Brain microvascular endothelial cell (primary cell): ENCODE measurements around the gene ANAPC10.
A peak's percentile ranks its signal among the peaks of the same experiment; 100 is the strongest.

Experiments used
- DNase-seq: peaks from one replicate; pipeline ENCODE4 v3.0.0-alpha.2; 2020
- H3K27ac ChIP-seq: fragments of 250-450 bp; sonication (Bioruptor Pico); 2 replicates; pipeline ENCODE4 v1.5.1; 2020; ENCODE audit warnings: mild to moderate bottlenecking, moderate library complexity
- H3K27me3 ChIP-seq: fragments of 250-450 bp; sonication (Bioruptor Pico); replicated peaks from 2 replicates; pipeline ENCODE4 v1.5.1; 2020; ENCODE audit warnings: mild to moderate bottlenecking
- H3K36me3 ChIP-seq: fragments of 250-450 bp; sonication (Bioruptor Pico); replicated peaks from 2 replicates; pipeline ENCODE4 v1.5.1; 2020; ENCODE audit warnings: mild to moderate bottlenecking
- H3K4me3 ChIP-seq: 2 replicates; pipeline ENCODE4 v1.5.1; 2011; ENCODE audit warnings: low read depth, mild to moderate bottlenecking, control low read depth, low read length, moderate library complexity
- in situ Hi-C: cut with HindIII; loops from 2 replicates; pipeline ENCODE4 v1.10.0; 2017; ENCODE audit warnings: low sequenced_read_pairs, low pct_ligation_motif_present
- TF ChIP-seq, protein P1 (sequence below): IDR thresholded peaks from 2 replicates; pipeline ENCODE4 v1.5.1; 2011; ENCODE audit warnings: low read depth, mild to moderate bottlenecking, moderate library complexity, low read length, control low read depth, inconsistent platforms; ENCODE audit errors: missing control alignments

ANAPC10 gene

DNA sequence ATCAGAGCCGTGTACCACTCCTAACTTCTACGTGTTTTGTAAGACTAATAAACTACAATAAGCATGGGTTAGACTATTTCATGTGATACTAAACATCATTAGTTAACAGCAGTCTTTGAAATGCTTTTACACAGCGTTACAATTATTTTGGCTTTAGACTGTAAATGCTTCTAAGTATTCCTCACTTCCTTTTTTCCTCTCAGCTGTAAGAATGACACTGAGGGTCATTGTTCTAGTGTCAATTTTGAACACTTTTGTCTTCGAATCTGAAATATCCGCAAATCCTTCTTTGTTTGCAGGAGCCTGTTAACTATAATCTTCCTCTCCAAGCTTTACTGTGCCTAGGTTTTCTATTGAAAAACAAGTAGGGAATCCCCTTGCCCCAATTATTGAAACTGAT is 1.7 kb upstream of the ANAPC10 start:
- Histone ChIP-seq H3K4me3 (peak overlapping the region; percentile 95), H3K27me3 (no peaks in the 10 kb centered on the region), H3K27ac (no peak overlapping the region), H3K36me3 (peaks cover 3% of the 10 kb centered on the region)
- DNase-seq: no peak
- in situ Hi-C loops: no loop called here
- TF ChIP-seq, protein P1, sequence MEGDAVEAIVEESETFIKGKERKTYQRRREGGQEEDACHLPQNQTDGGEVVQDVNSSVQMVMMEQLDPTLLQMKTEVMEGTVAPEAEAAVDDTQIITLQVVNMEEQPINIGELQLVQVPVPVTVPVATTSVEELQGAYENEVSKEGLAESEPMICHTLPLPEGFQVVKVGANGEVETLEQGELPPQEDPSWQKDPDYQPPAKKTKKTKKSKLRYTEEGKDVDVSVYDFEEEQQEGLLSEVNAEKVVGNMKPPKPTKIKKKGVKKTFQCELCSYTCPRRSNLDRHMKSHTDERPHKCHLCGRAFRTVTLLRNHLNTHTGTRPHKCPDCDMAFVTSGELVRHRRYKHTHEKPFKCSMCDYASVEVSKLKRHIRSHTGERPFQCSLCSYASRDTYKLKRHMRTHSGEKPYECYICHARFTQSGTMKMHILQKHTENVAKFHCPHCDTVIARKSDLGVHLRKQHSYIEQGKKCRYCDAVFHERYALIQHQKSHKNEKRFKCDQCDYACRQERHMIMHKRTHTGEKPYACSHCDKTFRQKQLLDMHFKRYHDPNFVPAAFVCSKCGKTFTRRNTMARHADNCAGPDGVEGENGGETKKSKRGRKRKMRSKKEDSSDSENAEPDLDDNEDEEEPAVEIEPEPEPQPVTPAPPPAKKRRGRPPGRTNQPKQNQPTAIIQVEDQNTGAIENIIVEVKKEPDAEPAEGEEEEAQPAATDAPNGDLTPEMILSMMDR: no peak

DNA sequence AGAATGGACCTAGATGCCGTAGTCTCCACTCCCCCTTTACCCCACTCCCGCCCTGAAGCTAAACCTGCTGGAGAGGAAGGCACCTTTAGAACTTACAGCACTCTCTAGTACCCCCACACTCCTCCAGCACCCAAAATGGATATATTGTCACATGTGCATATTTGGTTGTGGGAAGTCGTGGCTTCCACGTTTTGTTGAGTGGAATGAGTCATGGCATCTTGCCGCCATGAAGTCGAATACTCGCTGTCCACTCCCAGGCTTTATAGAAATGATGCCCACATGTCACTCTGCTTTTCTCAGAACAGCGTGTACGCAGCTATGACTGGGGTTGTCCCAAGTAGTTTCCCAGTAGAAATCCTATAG is 660 bp upstream of the ANAPC10 start:
- peak; percentile 52 for DNase-seq
- H3K27ac ChIP-seq: peak overlapping the region; percentile 91
- TF ChIP-seq, protein P1: no peak
- no peaks in the 10 kb centered on the region for H3K27me3 ChIP-seq
- in situ Hi-C loops: no loop called here
- H3K36me3 ChIP-seq: peaks cover 7% of the 10 kb centered on the region
- peak overlapping the region; percentile 95 for H3K4me3 ChIP-seq

DNA sequence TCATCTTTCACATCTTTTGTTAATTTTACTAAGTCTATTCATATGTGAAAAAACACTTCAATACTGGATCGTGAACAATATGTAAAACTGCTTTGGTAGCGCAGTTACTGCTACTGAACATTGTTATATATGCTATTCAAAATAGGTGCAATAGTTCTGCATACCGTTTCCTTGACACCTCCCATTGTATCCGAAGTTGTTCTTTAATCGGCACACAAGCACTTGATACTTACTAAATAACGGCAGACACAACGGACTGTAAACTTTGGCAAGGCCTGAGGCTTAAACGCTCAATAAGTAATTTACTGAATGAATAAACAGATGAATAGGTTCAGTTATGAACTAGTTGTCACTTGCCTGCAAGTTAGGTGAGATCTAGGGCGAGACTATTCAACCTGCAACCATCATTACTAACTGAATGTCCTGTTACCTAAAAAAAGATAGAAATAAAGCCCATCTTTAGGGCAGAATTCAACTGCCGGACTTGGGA is 620 bp downstream of the ANAPC10 start:
- no peak for DNase-seq
- TF ChIP-seq, protein P1: no peak
- H3K27ac ChIP-seq: peak overlapping the region; percentile 91
- no peaks in the 10 kb centered on the region for H3K27me3 ChIP-seq
- peaks cover 9% of the 10 kb centered on the region for H3K36me3 ChIP-seq
- H3K4me3 ChIP-seq: peak overlapping the region; percentile 95
- in situ Hi-C loops: no loop called here

DNA sequence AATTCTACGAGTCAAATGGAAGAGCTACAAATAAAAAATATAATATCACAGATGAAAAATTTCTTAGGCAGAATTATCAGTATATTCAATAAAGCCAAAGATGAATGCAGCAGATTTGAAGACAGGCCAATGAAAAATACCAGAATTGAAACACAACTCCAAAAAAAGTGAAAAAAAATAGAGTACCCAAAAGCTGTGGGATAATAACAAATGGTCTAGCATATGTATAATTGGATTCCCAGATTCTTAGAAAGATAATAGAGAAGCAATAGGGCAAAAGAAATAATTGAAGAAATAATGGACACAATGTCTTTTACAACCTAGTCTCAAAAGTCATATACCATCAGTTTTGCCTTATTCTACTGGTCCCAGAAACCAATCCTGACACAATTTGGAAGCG is 4.4 kb downstream of the ANAPC10 start:
- H3K27ac ChIP-seq: no peak overlapping the region
- DNase-seq: no peak
- no peaks in the 10 kb centered on the region for H3K27me3 ChIP-seq
- H3K4me3 ChIP-seq: no peak overlapping the region
- in situ Hi-C loops: no loop called here
- TF ChIP-seq, protein P1: no peak
- H3K36me3 ChIP-seq: peaks cover 9% of the 10 kb centered on the region

DNA sequence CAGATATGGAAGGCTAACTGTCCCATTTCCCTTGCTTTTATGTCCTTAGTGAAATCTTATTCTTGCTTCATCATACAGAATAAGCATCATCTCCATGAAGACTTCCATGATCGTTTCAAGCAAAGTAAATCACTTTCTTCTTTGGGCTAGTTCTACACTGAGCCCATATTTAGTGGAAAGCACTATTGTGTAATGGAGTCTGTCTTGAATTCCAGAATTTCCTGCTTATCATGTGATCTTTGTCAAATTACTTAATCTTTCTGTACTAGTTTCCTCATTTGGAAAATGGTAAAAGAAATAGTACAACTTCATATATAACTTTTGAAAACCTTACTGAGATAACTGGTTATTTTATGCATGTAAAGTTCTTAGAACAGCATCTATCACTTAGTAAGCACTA is 7.6 kb downstream of the ANAPC10 start:
- TF ChIP-seq, protein P1: no peak
- Histone ChIP-seq H3K27me3 (no peaks in the 10 kb centered on the region), H3K27ac (no peak overlapping the region), H3K36me3 (peaks cover 9% of the 10 kb centered on the region), H3K4me3 (no peak overlapping the region)
- in situ Hi-C loops: no loop called here
- DNase-seq: no peak

DNA sequence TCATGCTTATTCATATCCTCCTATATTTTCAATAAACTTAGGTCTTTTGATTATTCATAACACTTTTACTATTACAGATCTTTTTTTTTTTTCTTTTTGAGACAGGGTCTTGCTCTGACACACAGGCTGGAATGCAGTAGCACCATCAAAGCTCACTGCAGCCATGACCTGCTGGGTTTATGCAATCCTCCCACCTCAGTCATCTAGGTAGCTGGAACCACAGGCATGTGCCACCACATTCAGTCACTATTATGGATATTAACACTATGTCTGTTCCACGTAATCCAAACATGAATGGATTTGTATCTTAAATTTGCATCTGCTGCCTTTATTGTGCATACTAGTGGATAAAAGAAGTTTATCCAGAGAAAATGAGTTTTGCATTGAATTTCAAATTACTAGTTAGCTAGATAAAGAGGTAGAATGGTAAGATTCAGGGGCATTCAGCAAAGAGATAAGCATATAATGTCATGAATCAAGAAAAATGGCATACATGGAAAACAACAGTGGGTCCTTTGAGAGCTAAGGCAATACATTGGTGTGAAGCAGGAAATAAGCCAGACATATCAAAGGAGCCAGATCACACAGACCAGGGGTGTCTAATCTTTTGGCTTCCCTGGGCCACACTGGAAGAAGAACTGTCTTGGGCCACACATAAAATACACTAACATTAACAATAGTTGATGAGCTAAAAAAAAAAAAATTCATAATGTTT is 13.9 kb downstream of the ANAPC10 start:
- no peaks in the 10 kb centered on the region for H3K27me3 ChIP-seq
- TF ChIP-seq, protein P1: no peak
- peak overlapping the region; percentile 36 for H3K27ac ChIP-seq
- in situ Hi-C loops: no loop called here
- H3K4me3 ChIP-seq: no peak overlapping the region
- peak; percentile 59 for DNase-seq
- H3K36me3 ChIP-seq: peaks cover 3% of the 10 kb centered on the region
